HG03521 (cell line): ENCODE results near the gene GAS6.
"Not testable (repeated sequence)": the region's sequence is repeated elsewhere in the genome, so short reads cannot be mapped to it uniquely, and the experiment has no call there.

Experiments used
- ATAC-seq: cut with Tn5 transposase; IDR thresholded peaks from one replicate; pipeline ENCODE4 v1.9.1; 2021; ENCODE audit warnings: mild to moderate bottlenecking, moderate library complexity; ENCODE audit not compliant: unreplicated experiment

GAS6 gene

DNA sequence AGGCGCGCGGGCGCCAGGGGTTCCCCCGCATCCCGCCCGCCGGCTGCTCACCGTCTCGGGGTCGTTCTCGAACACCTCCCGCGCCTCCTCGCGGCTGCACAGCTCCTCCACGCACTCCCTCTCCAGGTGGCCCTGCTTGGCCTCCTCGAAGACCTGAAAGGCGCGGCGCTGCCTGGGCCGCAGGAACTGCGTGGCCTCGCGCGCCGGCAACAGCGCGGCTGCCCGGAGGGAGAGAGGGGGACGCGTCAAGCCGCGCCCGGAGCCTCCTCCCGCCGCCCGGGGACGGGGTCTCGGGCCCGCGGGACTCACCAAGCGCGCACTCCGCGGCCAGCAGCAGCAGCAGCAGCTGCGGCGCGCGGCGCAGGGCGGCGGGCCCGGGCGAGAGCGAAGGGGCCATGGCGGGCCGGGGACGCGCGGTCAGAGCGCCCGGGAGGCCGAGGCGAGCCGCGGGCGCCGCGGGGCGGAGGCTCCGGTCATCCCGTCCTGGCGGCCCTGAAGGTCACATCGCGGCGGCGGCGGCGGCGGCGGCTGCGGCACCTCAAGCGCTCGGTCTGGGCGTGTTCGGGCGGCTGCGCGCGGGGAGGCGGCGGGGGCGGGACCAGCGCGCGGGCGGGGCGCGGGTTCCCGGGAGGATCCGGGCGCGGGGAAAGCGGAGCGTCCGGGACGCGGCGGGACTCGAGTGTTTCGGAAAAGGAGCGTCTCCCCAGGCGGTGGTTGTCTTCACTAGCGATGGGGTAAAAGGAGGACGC, at the start of gene GAS6:
GAS6 (minus strand) TSS at position 553 of the 749 bp plus-strand sequence; CDS start at position 397, 156 bp downstream.
- ATAC-seq = no peak

DNA sequence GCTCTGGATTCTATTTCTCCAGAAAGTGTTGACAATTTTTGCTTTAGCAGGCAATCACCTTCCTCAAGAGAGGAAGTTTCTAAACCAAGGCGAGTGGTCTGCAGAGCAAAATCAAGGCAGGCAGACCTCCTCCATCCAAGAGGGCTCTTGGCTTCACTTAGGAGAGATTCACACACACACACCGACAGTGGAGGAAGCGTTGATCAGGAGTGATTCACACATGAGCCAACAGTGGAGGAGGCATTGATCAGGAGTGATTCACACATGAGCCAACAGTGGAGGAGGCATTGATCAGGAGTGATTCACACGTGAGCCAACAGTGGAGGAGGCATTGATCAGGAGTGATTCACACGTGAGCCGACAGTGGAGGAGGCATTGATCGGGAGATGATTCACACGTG, 49.5 kb upstream of the GAS6 start:
- ATAC-seq = not testable (repeated sequence)

DNA sequence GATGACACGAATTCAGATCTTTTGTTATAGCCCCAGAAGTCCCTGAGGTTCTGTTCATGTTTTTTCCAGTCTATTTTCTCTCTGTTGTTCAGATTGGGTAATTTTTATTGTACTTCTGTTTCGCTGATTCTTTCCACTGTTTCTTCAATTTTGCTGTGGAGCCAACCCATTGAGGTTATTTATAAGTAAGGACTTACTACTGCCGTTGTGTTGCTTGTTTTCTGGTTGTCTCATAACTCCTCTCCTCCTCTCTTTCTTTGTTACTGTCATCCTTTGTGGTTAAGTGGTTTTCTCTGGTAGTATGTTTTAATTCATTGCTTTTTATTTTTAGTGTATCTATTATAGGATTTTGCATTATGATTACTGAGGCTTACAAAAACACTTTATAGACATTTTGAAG, 48.7 kb upstream of the GAS6 start:
- ATAC-seq = no peak

DNA sequence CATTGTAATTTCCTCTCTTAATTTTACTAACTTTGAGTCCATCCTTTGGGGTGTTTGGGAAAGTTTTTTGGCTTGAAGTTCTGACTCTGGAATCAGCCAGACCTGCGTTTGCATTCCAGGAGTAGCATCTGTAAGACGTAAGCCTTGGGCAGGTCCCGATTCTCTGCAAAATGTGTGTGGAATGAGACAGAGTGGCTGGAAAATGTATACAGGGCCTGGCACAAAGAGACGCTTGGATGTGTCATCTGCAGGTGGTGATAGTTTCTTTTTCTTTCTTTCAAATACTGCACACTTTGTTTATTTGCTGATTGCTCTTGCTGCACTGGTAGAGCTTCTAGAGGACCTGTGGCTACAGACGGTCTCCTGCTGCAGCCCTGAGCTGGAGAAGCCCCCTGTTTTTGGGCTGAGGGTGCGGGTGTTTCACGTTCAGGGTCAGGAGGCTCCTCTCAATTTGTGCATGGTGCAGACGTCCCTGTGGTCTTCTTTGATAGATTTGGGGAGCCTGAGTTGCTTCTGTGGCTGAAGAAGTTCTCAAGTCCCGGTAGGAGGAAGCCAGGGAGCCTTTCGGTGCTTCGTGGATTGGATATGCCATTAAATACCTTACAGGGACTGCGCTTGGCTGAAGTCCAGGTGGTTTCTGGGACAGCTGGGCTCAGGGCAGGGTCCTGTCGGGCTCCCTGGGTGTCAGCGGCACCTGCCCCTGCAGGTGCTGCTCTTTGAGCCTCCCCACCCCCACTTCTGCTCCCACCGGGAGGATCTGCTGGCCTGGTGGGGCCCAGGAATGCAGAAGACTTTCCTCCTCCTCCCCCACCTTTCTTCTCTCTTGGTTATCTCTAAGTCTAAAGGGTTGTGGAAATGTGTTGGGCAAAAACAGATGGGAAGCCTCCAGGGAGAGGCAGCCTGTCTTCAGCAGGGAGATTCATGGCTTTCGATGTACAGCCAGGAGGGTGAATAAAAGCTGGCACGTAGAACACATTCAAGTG, 44.0 kb upstream of the GAS6 start:
- no peak for ATAC-seq

DNA sequence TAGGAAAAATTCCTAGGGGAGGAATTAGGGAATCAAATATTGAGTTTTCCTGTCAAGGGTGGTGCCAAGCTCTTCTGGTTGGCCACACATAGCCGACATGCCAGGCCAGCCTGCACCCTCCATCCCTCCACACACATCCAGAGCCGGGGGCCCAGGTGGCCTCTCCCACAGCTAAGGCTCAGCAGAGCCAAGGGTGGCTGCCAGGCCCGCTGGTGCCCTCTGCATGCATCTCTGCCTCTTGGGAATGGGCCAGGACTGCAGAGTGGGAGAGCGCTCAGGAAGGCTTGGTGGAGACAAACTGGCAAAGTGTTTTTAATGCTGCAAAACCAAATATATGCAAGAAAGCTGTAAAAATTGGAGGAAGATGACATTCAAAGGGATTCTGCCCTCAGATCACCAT, 42.7 kb upstream of the GAS6 start:
- ATAC-seq = no peak

DNA sequence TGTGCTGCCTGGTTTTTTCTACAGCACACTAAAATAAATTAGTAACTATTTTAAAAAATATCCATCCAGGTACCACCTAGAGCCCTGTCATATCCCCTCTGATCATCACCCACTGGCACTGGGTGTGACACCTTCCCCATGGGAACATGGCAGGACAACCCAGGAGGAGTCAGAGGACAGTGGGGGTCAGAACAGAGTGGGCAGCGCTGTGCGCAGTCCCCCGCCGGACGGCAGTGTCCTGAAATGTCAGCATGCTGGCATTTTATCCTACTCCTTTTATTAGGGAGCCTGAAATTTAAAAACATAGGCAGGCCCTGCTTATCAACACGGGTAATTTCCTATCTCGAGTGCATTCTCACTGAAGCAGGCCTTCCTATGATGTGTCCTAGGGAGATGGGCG, 42.1 kb upstream of the GAS6 start:
- no peak for ATAC-seq

DNA sequence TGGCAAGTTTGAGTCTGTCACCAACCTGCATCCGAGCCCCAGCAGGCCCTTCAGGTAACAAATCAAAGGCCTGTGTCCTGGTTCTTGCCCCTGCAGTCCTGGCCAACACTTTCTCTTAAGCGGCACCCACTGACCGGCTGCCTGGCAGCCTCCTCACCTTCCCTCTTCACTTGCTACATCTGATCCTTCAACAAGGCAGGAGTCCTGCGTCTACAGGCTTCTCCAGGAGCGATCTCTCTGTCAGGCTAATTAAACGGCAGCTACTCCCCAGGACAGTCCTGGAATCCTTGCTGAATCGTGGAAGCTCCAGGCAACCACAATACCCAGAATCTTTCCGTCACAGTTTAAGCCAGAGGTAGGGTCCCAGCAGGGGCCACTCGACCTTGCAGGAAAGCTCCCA, 41.1 kb upstream of the GAS6 start:
- no peak for ATAC-seq

DNA sequence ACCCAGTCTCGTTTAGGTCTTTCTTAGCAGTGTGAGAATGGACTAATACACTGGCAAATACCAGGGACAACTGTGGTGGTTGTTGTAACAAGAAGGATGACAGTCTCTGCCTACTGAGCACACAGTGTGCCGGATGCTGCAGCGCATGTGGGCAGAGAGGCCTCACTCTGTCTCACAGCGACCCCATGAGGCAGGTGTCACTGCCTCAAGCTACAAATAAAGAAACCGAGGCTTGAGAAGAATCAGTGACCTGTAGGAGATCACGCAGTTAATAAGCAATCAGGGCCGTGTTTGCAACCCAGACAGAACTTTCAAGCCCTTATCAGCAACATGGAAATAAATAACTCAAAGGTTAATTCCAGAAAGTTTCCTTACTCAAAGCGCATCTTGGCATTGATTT, 40.5 kb upstream of the GAS6 start:
- ATAC-seq = no peak

DNA sequence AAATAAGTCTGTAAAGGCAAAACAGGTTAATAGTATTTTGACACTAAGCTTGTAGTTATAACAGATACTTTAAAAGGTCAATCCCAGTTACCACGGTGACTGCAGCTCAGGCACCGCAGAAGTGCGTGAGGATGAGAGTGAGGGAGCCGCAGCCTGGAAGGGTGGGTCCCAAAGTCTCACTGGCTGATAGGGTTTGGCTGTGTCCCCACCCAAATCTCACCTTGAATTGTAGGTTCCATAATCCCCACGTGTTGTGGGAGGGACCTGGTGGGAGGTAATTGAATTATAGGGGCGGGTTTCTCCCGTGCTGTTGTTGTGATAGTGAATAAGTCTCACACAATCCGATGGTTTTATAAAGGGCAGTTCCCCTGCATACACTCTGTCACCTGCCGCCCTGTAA, 40.0 kb upstream of the GAS6 start:
- no peak for ATAC-seq

DNA sequence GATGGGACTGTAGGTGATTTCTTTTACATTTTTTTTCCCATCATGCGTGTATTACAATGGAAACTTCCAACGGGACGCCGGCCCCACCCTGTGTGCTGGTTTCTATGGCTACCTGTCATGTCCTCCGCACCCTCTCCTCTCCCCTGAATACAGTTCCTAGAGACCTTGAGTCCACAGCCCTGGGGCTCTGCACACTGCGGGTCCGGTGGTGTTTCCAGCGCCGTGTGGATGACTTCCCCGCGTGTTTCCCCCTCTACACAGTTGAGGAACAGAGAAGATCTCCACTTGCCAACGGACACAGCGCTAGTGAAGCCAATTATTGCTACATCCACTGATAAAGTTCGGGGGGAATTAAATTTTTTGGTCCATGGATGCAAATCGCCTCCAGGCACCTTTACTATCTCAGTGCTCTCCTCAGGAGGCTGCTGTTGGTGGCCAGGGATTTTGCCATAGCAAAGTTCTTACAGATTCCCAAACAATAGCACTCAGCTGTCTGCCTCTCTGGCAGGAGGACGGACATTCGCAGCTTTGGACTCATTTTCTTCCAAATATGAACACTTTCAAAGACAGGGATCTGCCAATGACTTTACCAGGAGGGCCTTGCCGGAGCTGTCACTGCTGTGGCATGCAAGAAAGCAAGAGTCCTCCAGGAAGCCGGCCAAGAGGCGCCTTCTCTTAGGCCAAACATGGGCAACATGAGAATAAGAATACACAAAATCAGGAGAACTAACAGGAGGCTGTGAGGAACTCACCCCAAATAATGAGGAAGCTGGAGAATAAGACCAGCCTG, 39.3 kb upstream of the GAS6 start:
- no peak for ATAC-seq

DNA sequence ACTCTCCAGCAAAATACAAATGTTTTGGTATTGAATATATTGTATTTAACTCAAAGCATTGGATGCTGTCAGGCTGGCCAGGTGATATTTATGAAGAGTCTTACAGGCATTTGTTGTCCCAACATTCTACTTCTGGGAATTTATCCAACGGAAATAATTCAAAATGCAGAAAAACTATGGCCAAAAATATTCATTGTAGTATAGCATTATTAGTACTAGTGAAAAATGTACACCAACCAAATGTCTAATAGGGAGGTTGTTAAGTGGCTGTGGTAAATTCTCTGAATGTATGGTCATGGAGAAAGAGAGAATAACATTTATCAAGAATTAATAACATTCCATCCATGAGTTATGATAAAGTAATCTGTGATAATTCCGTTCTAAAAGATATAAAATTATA, 38.6 kb upstream of the GAS6 start:
- ATAC-seq = no peak

DNA sequence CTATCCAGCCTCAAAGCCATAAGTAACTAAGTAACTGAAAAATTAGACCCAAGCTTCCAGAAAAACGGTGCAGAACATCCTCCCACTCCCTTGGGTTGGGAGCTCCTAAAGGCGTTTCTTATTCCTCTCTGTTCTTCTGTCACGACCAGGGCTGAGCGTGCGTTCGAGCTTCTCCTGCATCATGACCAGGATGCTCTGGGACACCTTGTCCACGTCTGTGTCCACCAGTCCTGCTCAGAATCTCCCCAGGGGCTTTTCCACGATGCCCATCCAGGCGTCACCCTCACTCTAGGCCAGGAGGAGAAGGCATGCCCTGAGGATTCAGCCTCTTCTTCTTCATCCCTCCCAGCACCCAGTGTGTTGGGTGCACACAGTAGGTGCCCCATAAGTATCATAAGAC, 37.8 kb upstream of the GAS6 start:
- no peak for ATAC-seq

DNA sequence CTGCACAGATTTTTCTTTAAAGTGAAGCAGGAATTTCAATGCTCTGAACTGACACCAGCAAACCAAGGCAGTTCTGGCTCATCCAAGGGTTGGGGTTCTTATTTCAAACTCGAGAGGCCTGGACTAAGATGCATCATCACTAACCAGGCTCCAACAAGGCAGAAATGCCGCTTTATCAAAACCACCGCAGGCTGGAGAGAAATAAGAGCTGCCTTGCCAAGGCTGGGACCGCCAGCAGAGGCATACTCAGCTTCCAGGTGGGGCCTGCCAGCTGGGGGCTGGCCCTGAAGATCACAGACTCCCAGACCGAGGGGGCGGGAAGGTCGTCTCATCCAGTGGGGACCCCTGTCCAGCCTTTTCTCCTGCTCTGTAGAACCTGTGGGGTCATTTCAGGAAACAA, 37.4 kb upstream of the GAS6 start:
- ATAC-seq = no peak

DNA sequence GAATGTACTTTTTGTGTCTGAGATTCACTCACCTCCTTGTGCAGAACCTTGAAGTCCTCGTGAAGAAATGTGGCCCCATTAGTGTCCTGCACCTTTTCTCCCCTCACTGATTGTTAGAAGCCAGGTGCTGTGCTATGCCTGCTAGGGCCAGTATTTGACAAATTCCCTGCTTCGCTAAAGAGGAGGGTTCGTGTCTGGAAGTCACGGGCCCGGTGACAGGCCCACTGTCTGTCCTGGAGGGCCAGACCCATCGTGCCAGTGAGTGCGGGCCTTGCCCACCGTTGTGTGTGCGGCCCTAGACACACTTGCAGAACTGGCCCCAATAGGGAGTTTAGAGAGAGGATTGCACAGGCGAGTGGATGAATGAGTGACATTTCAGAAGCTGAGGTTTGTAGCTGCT, 36.8 kb upstream of the GAS6 start:
- no peak for ATAC-seq

DNA sequence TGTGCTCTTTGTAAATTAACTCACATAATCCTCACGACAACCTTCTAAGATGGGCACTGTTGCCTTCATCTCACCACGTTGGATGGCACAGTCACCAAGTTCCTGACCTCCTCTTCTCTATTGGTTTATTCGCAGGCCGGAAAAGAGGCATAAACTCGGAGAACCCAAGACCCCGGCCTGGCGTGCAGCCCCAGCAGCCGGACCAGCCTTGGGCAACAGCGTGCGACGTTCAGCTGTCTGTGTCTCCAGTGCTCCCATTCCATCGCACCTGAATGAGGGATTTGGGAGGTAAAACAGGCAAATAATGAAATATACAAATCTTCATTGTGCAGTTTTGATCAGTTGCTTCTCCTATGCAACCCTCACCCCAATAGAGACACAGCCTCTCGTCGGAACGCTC, 34.5 kb upstream of the GAS6 start:
- no peak for ATAC-seq

DNA sequence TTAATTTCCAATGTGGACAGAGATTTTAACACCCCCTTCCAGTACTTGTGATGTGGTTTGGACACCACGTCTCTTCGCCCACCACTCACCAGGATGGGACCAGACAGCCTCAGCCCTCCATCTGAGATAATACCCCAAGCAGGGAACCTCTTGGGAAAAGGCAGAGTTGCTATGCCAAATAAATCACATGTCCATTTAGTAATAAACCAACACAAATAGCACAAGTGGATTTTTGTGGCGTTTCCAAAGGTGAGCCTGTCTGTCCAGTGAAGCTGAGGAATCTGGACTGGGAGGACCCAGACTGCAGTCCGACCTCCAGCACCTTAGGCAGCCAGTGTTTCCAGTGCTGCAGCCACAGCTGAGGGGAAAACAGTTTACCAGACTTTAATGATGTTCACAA, 34.1 kb upstream of the GAS6 start:
- no peak for ATAC-seq

DNA sequence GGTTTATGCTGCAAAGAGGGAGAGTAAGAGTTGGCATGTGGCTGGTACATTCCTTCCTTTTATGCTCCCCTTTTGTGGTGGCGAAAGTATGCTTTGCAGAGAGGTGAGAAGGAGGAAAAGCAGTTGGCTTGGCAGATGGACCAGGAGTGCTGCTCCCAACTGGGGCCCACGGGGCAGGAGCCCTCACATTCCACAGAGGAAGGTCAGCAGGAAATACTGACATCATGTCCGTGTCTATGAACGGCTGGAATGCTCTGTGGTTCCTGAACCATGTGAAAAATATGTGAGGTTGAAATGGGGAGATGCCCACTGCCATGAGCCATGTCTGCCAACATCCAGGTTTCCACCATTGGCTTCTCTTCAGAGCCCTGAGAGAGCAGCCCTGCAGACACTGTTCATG, 33.3 kb upstream of the GAS6 start:
- no peak for ATAC-seq

DNA sequence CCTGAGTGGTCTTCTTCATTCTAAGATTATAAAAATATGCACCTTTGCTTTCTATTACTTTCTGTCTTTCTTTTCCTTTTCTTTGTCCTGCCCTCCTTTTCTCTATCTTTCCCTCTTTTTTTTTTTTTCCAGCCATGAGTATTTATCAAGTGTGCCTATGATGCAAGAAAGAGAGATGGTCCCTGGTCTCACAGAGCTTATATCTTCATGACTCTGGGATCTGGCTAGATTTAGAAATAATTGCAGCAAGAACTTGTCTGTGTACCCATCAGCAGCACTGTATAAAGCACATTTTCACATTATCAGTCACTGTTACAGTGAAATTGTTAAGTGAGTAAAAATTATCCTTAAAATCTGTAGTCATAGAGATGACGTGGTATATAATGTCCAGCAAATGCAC, 31.6 kb upstream of the GAS6 start:
- no peak for ATAC-seq

DNA sequence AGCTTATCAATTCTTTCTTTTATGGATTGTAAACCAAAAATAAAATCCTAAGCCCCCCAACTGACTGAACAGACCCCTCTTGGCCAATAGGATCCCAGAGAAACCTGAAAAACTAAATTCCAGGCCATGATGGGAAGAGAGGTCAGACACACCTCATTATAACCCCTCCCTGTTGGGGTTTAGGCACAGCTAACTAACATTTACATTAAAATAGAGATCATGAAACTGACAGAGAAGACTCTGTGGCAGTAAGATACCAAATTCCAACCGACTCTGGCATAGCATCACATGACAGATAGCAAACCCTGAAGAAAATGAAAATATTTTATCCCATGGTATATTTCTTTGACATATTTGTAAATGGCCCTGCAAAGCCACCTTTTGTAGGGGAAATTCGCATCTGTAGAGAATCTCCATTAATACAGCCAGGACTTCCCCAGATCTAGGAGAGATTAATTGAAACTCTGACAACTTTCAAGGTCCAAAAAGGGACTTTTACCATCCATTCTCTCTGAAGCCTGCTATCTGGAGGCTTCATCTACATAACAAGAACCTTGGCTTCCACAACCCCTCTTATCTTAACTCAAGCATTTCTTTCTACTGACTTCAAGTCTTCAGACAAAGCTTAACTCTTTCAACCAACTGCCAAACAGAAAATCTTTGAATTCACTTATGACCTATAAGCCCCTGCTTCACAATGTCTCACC, 27.1 kb upstream of the GAS6 start:
- no peak for ATAC-seq

DNA sequence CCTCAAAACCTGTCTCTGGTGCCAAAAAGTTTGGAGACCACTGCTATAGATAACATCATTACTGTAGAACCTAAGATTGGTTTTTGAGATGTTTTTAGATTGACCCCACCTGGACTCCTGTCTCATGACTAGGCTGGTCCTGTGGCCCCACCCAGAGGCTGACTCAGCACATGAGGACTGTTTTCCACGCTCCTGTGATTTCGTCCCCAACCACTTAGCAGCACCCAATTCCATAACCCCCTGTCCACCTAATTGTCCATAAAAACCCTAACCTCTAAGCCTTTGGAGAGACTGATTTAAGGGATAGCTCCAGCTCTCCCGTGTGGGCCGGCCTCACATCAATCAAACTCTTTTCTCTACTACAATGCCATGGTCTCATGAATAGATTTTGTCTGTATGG, 25.6 kb upstream of the GAS6 start:
- no peak for ATAC-seq
